GM12878 (cell line): ENCODE results near the gene AGBL4. TPM values are rescaled to one million over a fixed set of nuclear protein-coding genes. Genes with fewer than 3 reads are reported as not detected.

Experiments used
- ATAC-seq: fragments of 200-7000 bp; cut with Tn5 transposase; 3 replicates; pipeline ENCODE4 v1.9.1; 2020; ENCODE audit warnings: mild to moderate bottlenecking, moderate library complexity
- BruUV-seq: library from RNA; stranded (reverse); fragments of 400-500 nt; replicated peaks from 2 replicates; lab custom pipeline; 2021; lab: Mats Ljungman, UMichigan
- CTCF ChIA-PET: fragments of 300-600 bp; sonication (Branson Sonifier 250); formaldehyde crosslinking; extraction: SDS; loops from one replicate; lab custom pipeline; 2021; ENCODE audit warnings: inconsistent platforms; lab: Yijun Ruan, JAX
- POLR2A ChIA-PET: fragments of 350-600 bp; formaldehyde crosslinking; extraction: SDS; loops from one replicate; lab custom pipeline; 2021; ENCODE audit warnings: inconsistent platforms; lab: Charles Lee
- RAD21 ChIA-PET: fragments of 300-600 bp; sonication (Branson Sonifier 250); formaldehyde crosslinking; loops from one replicate; lab custom pipeline; 2023; ENCODE audit warnings: antibody characterized with exemption; ENCODE audit not compliant: unreplicated experiment; lab: Charles Lee
- SMC1A ChIA-PET: fragments of 300-600 bp; sonication (Branson Sonifier 250); formaldehyde crosslinking; loops from one replicate; lab custom pipeline; 2023; ENCODE audit not compliant: unreplicated experiment, uncharacterized antibody; lab: Charles Lee
- DNase-seq: peaks from one replicate; pipeline ENCODE4 v3.0.0-alpha.2; 2011; ENCODE audit warnings: low read depth, low spot score
- FAIRE-seq: peaks from 3 replicates; lab custom pipeline; 2011; peaks lifted over from hg19 to GRCh38; lab: Jason Lieb, UNC
- H2AFZ ChIP-seq: 2 replicates; pipeline ENCODE4 v1.6.0; 2011; ENCODE audit warnings: low read depth, low read length, control low read depth; ENCODE audit not compliant: control insufficient read depth
- H3K27ac ChIP-seq: 2 replicates; pipeline ENCODE4 v1.5.1; 2011; ENCODE audit warnings: control low read depth; ENCODE audit not compliant: control insufficient read depth, insufficient read depth
- H3K27me3 ChIP-seq, 2 experiments: replicated peaks in 1 of 2; 2 replicates each; pipeline versions ENCODE4 v1.6.0 to v1.6.1; 2011; ENCODE audit warnings: low read length in 1 of 2; ENCODE audit not compliant: control insufficient read depth in 2 of 2, insufficient read depth in 2 of 2
- H3K36me3 ChIP-seq, 2 experiments: 2 replicates each; pipeline ENCODE4 v1.5.1; 2011; ENCODE audit warnings: low read length in 1 of 2; ENCODE audit not compliant: control insufficient read depth in 2 of 2, insufficient read depth in 2 of 2
- H3K4me1 ChIP-seq: 2 replicates; pipeline ENCODE4 v1.6.1; 2011; ENCODE audit warnings: mild to moderate bottlenecking, low read length, moderate library complexity, mixed read lengths; ENCODE audit not compliant: control insufficient read depth, insufficient read depth
- H3K4me2 ChIP-seq: 2 replicates; pipeline ENCODE4 v1.6.0; 2011; ENCODE audit warnings: control low read depth; ENCODE audit not compliant: control insufficient read depth, insufficient read depth
- H3K4me3 ChIP-seq: fragments of 200-600 bp; sonication (generic); 2 replicates; pipeline ENCODE4 v1.5.1; 2016
- H3K79me2 ChIP-seq: 2 replicates; pipeline ENCODE4 v1.6.0; 2011; ENCODE audit warnings: low read length; ENCODE audit not compliant: control insufficient read depth, insufficient read depth
- H3K9ac ChIP-seq: 2 replicates; pipeline ENCODE4 v1.8.0; 2011; ENCODE audit warnings: low read length, control low read depth, mixed read lengths; ENCODE audit not compliant: control insufficient read depth, insufficient read depth
- H3K9me3 ChIP-seq: replicated peaks from 3 replicates; pipeline ENCODE4 v1.5.1; 2011; ENCODE audit warnings: mild to moderate bottlenecking, low read length; ENCODE audit not compliant: control insufficient read depth, insufficient read depth
- H4K20me1 ChIP-seq: 2 replicates; pipeline ENCODE4 v1.6.0; 2011; ENCODE audit not compliant: control insufficient read depth, insufficient read depth
- FOS ChIP-seq: IDR thresholded peaks from 3 replicates; pipeline ENCODE4 v1.6.1; 2011; ENCODE audit warnings: borderline replicate concordance; ENCODE audit not compliant: insufficient read length; ENCODE audit errors: extremely low read depth
- HDGF ChIP-seq: fragments of 450-650 bp; IDR thresholded peaks from 2 replicates; pipeline ENCODE4 v1.6.1; 2016; ENCODE audit warnings: antibody characterized with exemption
- IKZF2 ChIP-seq, 2 experiments: fragments of 450-650 bp; IDR thresholded peaks; 2 replicates each; pipeline ENCODE4 v1.6.1; 2017; ENCODE audit warnings: mild to moderate bottlenecking in 2 of 2, moderate library complexity in 2 of 2
- JUND ChIP-seq: IDR thresholded peaks from 2 replicates; pipeline ENCODE4 v1.6.1; 2012; ENCODE audit warnings: low read depth, mild to moderate bottlenecking, low read length, improper control_type of control experiment, moderate library complexity
- KDM1A ChIP-seq: fragments of 200-600 bp; sonication (generic); IDR thresholded peaks from 2 replicates; pipeline ENCODE4 v1.6.1; 2016; ENCODE audit warnings: borderline replicate concordance
- POLR2AphosphoS5 ChIP-seq: IDR thresholded peaks from 2 replicates; pipeline ENCODE4 v1.6.1; 2011; ENCODE audit warnings: mild to moderate bottlenecking, low read length, inconsistent platforms
- RAD51 ChIP-seq: fragments of 450-650 bp; IDR thresholded peaks from 2 replicates; pipeline ENCODE4 v1.6.1; 2016; ENCODE audit warnings: moderate library complexity, mild to moderate bottlenecking, inconsistent platforms
- RCOR1 ChIP-seq: conservative IDR thresholded peaks from 2 replicates; pipeline ENCODE4 v1.6.1; 2012; ENCODE audit warnings: low read depth, low read length, improper control_type of control experiment
- SREBF2 ChIP-seq: IDR thresholded peaks from 2 replicates; pipeline ENCODE4 v1.6.1; 2012; ENCODE audit warnings: mild to moderate bottlenecking, low read length
- WGBS: methylation state at CpG from one replicate; pipeline ENCODE4 v1.1.6; 2016; ENCODE audit warnings: low lambda C conversion rate; ENCODE audit not compliant: insufficient replicate concordance, insufficient coverage; ENCODE audit errors: missing lambda C conversion rate; 5-methylcytosine and 5-hydroxymethylcytosine counted together
- in situ Hi-C: fragments of 300-500 bp; cut with MboI; formaldehyde crosslinking; loops from 9 replicates; pipeline ENCODE4 v1.14.3; 2018; ENCODE audit warnings: mixed read lengths
- intact Hi-C: fragments of 100-400 bp; cut with micrococcal nuclease; formaldehyde crosslinking; loops from one replicate; pipeline ENCODE4 v1.14.2; 2022; ENCODE audit not compliant: unreplicated experiment
- polyA plus RNA-seq, 11 experiments: library from polyadenylated mRNA; depleted of rRNA in 4 of 11; unstranded in 6 of 11; stranded (reverse) in 5 of 11; fragments of >200 nt; fragmentation: Nextera tagmentation in 4 of 11; fragmentation: Illumina TruSeq in 1 of 11; extraction: Ambion mirVana in 4 of 11; extraction: Trizol in 1 of 11; gene quantifications; 1 replicate in 1 of 11; 2 replicates in 10 of 11; pipeline versions ENCODE4 v1.2.1 to v1.2.3, GENCODE V29; 2011 to 2016; ENCODE audit warnings: inconsistent platforms in 2 of 11, missing spikeins in 2 of 11, low read depth in 1 of 11
- total RNA-seq, 4 experiments: library from RNA; depleted of rRNA in 3 of 4; stranded (reverse); fragments of >200 nt in 3 of 4; fragmentation: Illumina TruSeq in 1 of 4; extraction: Trizol in 1 of 4; gene quantifications; 2 replicates each; pipeline versions ENCODE4 v1.2.1 to v1.2.3, GENCODE V29; 2013 to 2021

Gene AGBL4
- total and polyA plus RNA-seq, 10 of the 15 experiments (the other 5 are each of a cell fraction or from before 2014, with no cell fraction given), result 0.31 TPM; not detected in 9

GRCh38 chr1:48773133-48773532 is 1250.6 kb downstream of the AGBL4 start:
- Histone ChIP-seq H3K4me3 (no peak overlapping the region), H3K27me3 (peaks cover 7 to 13% of the 10 kb centered on the region in 2 experiments), H4K20me1 (no peaks in the 10 kb centered on the region), H2AFZ (no peak overlapping the region), H3K36me3 (no peaks in the 10 kb centered on the region), H3K79me2 (no peaks in the 10 kb centered on the region), H3K4me2 (no peak overlapping the region), H3K27ac (no peak overlapping the region), H3K9me3 (no peaks in the 10 kb centered on the region), H3K4me1 (no peaks in the 10 kb centered on the region), H3K9ac (no peak overlapping the region)
- DNase-seq (no peak), ATAC-seq (no peak), FAIRE-seq (no peak)
- in situ Hi-C loops (no loop called here), intact Hi-C loops (no loop called here)
- WGBS, result 0% methylated on average over 1 of the region's 1 CpG
- TF ChIP-seq RAD51, result no peak
- no peak for TF ChIP-seq HDGF
- TF ChIP-seq KDM1A, result no peak
- TF ChIP-seq IKZF2 (IDR thresholded peaks at IDR 0.05), result no peak
- no peak for TF ChIP-seq JUND
- no TSS peak for BruUV-seq
- ChIA-PET POLR2A (no interaction called here), SMC1A (interaction anchor here (1.3 kb wide), 1 partner anchor 44 kb away, joined by 3 read pairs; no protein-coding TSS in a partner anchor), CTCF (interaction anchor here (0.6 kb wide), 1 partner anchor 1017 kb away, joined by 4 read pairs; no protein-coding TSS in a partner anchor), RAD21 (no interaction called here)

GRCh38 chr1:48772211-48772610 is 1251.5 kb downstream of the AGBL4 start:
- in situ Hi-C loops (no loop called here), intact Hi-C loops (no loop called here)
- no peak overlapping the region for H3K9ac ChIP-seq
- BruUV-seq, result no TSS peak
- no peaks in the 10 kb centered on the region for H3K36me3 ChIP-seq
- no peaks in the 10 kb centered on the region for H3K4me1 ChIP-seq
- no peaks in the 10 kb centered on the region for H3K9me3 ChIP-seq
- SMC1A ChIA-PET, result interaction anchor here (1.3 kb wide), 1 partner anchor 45 kb away, joined by 3 read pairs; no protein-coding TSS in a partner anchor
- H3K27ac ChIP-seq, result no peak overlapping the region
- H4K20me1 ChIP-seq, result no peaks in the 10 kb centered on the region
- no peak overlapping the region for H2AFZ ChIP-seq
- POLR2A ChIA-PET, result no interaction called here
- ATAC-seq (no peak), FAIRE-seq (no peak), DNase-seq (no peak)
- peaks cover 5 to 13% of the 10 kb centered on the region in 2 experiments; a peak in 3 of 4 replicates for H3K27me3 ChIP-seq
- no peaks in the 10 kb centered on the region for H3K79me2 ChIP-seq
- RAD21 ChIA-PET, result no interaction called here
- TF ChIP-seq RCOR1 (no peak), POLR2AphosphoS5 (no peak), FOS (no peak), SREBF2 (no peak)
- no peak overlapping the region for H3K4me2 ChIP-seq
- H3K4me3 ChIP-seq, result no peak overlapping the region
- CTCF ChIA-PET, result no interaction called here
- 74% methylated on average over 2 of the region's 2 CpGs for WGBS
